GM18951 (cell line): ENCODE data around the gene KIF17.
"Not testable (repeated sequence)": the region's sequence is repeated elsewhere in the genome, so short reads cannot be mapped to it uniquely, and the experiment has no call there.

Source experiments
- POLR2A ChIP-seq: IDR thresholded peaks from 4 replicates; pipeline ENCODE4 v1.6.1; 2011; ENCODE audit warnings: mild to moderate bottlenecking; ENCODE audit not compliant: insufficient read length, insufficient read depth; ENCODE audit errors: extremely low read depth
- in situ Hi-C: fragments of 300-500 bp; cut with MboI; formaldehyde crosslinking; loops from one replicate; pipeline ENCODE4 v1.12.0; 2022; ENCODE audit warnings: low sequenced_read_pairs, mixed read lengths, inconsistent platforms; ENCODE audit not compliant: unreplicated experiment

The KIF17 gene

DNA sequence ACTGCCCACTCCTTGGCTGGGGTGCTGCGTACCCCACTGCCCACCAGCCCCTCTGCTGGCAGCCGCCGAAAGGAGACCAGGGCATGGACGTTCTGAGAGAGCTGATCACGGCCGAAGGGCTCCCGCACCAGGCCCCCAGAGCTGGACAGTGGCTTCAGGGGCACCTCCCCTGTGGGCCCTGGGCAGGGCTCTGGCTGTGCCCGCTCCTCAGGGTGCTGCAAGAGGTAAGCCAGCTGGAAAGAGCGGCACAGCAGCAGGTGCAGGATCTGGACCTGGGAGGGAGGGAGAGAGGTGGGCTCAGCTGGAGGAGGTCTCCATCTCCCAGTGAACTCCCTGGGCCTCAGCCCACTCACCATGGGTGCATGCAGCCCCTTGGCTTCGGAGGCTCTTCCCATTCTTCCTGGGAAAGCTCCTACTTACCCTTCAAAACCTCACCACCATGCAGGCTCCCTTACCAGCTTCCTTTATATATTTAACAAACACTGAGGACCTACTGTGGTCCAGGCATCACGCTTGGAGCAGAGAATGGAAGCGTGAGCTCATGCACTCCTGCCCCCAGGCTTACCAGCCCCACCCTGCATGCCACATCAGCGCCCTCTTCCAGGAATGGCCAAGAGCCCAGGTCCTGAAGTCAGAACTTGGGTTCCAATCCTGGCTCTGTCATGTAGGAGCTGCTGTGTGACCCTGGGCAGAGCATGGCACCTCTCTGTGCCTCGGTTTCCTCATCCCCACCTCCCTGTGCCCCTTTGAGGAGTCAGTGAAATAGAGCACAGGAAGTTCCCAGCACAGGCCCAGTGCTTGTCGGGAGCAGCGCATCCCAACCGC is 6.8 kb upstream of the KIF17 start:
- TF ChIP-seq POLR2A = no peak
- in situ Hi-C loops = no loop called here

DNA sequence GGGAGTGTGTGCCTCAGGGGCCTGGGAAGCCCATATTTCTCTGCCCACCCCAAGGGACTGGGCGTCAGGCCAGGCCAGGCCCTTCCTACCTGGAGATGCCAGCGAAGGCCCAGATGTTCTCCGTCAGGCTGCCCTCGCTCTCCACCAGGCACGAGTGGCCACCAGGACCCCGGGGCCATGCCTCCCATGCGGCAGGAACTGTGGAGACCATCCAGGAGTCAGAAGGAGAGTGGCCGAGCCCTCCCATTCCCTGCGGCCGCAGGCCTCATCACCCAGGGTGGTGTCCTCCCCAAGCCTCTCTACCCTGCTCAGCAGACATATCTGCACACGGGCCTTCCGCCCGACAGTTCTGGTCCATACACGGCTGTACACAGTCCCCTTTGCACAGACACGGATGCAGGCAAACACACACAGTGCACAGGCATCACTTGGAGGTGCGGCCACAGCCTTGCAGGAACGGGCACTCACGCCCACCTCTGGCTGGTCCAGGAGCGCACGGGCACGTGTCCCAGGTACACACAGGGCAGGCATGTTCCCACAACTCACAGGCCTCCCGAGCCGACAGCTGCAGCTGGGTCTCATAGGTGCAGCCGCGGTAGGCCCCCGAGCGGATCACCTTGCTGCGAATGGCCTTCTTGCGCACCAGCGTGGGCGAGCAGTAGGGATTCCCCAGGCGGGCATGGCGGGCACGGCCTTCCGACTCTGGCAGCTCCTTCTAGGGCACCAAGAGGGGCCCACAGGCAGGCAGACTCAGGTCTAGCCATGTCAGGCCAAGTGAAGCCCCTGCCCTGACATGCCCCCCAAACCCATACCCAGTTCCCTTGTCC is 5.9 kb upstream of the KIF17 start:
- TF ChIP-seq POLR2A = no peak
- in situ Hi-C loops = no loop called here

DNA sequence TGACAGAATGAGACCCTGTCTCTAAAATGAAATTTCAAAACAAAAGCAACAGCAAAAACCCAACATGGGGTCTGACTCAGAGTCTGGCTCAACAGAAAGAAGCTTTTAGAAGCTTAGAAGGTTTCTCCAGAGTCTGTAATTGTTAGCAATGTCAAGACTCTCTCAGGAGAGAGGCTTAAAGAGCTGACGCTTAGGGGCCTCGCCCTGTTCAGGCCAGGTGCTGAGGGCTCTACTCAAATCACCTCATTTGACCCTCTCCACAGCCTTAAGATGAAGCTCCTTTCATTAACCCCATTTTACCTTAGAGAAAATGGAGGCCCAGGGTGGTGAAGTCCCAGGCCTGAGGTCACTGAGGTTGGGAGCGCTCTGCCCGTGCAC is 5.3 kb upstream of the KIF17 start:
- TF ChIP-seq POLR2A = no peak
- in situ Hi-C loops = no loop called here

DNA sequence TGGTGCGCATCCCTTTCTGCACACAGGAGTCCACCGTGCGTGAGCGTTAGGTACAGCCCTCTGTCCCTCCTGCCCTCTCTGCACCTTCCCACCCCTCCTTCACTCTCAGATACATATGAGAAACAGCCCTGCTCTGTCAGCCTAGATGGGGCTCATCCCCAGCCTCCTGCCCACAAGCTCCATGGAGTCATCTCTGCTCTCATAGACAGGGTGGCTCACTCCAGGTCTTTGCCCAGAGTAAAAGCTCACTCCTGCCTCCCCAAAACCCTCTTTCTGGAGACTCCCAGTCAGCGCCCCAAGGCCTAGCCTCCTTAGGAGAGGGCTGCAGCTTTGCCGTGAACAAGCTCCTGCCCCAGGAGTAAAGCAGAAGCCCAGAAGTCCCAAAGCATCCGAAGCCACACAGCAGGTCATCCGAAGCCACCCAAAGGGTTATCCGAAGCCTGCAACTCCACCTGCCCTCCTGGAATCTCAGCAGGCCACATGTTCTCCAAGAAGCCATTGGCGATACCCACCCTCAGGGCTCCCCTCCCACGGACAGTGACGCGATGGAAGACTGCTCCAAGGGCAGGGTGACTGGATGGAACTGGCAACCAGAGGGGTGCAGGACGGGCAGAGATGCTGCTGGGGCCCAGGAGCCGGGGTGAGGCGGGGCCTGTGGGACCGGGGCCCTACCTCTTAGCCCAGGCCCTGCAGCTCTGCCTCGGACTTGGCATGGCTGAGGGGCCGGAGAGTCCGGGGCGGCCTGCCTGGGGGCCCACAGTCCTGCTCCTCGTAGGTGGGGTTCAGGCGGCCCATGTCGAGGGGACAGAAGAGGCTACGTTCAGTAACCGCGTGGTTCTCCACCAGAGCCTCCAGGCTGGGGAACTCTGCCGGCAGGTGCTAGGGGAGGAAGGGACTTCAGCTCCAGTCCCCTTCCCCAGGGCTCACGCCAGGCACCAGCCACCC is 3.6 kb upstream of the KIF17 start:
- no peak for TF ChIP-seq POLR2A
- in situ Hi-C loops = no loop called here

DNA sequence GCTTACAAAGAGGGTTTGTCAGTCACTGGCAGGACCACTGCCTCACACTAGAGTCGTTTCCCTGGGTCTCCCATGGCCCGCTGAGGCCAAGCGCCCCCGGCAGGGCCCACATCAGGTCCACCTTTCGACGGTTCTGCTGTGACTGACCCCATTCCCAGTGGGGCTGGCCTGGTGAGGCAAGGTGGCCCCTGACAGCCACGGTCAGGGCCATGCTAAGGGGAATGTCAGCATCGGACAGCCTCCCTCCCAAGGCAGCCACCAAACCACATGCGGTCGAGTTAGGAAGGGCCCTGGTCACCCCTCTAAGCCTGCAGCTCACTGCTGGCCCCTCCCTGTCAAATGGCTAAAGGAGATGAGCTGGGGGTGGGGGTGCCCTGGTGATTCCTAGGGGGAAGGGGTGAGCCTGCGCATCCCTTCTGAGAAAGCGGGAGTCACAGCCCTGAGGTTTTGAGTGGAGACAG is 2.9 kb upstream of the KIF17 start:
- in situ Hi-C loops = no loop called here
- no peak for TF ChIP-seq POLR2A

DNA sequence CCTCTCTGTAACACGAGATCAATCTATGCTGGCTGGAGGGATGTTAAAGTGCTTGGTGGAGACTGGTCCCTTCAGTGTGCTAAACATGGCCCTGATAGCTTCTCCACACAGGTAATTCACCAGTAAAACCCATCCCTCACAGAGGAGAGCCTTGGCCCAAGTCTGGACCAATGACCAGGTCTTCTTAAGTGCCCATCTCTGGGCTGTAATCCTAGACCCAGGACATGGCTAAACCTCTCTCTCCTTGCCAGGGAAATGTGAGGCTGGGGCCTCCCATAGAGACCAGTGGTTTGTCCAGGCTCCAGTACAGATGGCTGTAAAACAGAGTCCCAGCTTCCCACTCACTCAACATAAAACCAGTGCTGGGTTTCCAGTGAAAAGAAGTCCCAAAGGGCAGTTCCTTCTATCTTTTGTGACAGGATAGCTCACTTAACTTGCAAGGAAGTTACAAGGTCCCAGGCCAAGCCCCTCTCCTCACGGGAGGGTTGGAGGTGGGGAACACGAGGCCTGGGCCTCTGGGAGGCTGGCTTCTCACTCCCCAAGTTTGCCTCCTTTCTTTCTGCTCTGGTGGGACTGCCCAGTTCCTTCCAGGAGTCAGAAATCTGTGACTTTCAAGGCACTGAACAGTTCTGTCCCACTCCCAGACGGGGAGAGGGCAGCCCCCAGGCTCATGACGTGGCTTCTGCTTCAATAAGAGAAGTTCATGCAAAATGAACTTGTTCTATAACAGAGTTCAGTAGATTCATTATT is 2.2 kb upstream of the KIF17 start:
- TF ChIP-seq POLR2A = no peak
- in situ Hi-C loops = no loop called here

DNA sequence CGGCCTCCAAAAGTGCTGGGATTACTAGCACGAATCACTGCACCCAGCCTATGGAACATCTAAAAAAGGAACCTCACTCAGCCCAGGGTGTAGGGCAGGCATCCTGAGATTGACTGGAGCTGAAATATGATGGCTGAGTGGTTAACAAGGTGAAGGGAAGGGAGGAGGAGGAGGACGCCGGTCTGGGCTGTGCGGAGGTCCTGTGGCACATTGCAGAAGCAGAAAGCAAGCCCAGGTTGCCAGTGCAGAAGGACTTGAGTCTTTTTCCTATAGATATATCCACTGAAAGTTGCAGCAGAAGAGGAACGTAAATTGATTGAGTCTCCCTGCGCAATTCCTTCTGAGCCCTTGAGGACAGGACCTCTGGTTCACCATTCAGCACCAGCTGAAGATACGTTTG is 1.5 kb upstream of the KIF17 start:
- in situ Hi-C loops = no loop called here
- TF ChIP-seq POLR2A = no peak

DNA sequence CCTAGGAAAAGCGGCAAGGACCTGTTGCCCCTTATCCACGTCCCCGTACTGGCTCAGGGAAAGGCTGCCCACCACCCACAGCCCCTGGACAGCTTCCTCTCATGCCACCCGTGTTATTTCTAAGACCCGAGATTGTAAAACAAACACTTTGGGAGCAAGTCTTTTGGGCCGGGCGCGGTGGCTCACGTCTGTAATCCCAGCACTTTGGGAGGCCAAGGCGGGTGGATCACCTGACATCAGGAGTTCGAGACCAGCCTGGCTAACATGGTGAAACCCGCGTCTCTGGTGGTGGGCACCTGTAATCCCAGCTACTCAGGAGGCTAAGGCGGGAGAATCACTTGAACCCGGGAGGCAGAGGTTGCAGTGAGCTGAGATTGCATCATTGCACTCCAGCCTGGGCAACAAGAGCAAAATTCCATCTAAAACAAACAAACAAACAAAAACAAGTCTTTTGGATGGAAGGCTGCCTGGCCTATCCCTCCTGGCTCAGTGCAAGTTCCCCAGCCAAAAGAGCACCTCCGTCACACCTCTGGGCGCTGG is 606 bp upstream of the KIF17 start:
- in situ Hi-C loops = not testable (repeated sequence)

DNA sequence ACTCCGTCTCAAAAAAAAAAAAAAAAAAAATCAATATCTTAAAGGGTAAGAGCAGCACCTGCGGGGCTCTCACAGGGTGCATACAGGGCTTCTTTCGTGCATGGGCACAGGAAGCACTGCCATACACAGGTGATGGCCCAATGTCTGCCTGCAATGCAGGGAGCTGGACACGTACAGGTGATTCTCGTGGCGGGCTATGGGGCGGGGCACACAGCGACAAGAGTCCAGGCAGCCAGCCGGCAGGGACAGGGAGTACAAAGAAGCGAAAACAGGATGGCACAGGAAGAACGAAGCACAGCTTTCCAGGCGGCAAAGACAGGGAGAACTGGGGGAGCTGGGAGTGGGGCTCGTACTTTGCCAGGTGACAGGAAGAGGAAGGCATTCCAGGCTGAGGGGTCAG is 1.6 kb downstream of the KIF17 start:
- no peak for TF ChIP-seq POLR2A
- in situ Hi-C loops = no loop called here

DNA sequence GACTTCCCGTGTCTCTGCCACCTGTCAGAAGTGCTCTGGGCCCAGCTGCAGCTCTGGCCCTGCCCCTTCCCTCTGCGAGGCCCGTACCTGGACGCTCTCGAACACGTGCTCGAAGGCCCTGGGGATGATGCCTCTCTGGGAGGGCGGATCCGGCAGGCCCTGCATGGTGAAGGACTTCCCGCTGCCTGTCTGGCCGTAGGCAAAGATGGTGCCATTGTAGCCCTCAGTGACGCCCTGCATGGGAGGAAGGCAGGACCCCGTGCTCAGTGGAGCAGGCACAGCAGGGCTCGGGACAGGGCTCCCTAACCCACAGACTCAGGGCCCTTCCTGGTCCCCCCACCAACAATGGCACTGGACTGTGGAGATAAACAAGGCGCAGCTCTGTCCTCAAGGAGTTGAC is 2.4 kb downstream of the KIF17 start:
- no peak for TF ChIP-seq POLR2A
- in situ Hi-C loops = no loop called here

DNA sequence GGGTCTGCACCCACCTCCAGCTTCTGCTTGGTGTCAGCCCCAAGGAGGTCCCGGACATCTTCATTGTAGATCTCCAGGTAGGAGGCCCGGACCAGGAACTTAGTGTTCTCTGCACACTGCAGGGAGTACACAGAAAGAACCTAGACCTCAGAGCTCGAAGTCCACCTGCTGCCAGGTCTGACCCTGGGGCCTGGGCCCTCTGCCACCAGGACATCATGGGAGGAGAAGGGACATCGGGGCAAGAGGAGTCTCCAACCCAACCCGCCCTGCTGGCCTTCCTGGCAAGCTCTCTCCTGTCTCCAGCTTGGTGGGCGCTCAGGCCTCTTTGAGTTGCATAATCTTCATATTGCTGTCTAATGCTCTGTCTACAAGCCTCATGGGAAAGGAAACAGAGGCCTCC is 4.4 kb downstream of the KIF17 start:
- in situ Hi-C loops = no loop called here
- TF ChIP-seq POLR2A = no peak

DNA sequence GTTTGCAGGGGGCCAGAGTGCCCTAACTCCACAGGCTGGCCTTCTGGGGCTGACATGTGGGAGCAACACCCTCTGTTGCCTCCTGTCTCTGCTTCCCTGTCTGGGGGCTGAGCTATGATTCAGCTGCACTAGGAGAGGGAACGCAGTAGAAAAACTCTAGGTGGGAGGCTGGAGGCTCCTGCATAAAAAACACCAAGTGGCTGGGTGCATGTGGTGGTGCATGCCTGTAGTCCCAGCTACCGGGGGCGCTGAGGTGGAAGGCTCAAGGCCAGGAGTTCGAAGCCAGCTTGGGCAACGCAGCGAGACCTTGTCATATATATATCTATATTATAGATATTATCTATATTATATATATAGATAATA is 5.6 kb downstream of the KIF17 start:
- TF ChIP-seq POLR2A = no peak
- in situ Hi-C loops = no loop called here
